Thyroid gland (tissue), 4 donors: ENCODE measurements around the gene CALU. TPM values are rescaled to one million over a fixed set of nuclear protein-coding genes. Genes with fewer than 3 reads are reported as not detected.

Experiments
- DNase-seq, 2 donors: peaks; one replicate each; pipeline ENCODE4 v3.0.0-alpha.2; 2019
- H3K27ac ChIP-seq, 3 donors: fragments of 200-600 bp; sonication (generic); 1 replicate in 2 of 3; 2 replicates in 1 of 3; pipeline ENCODE4 v1.5.1; 2016 to 2019; ENCODE audit warnings: mild to moderate bottlenecking in 1 of 3, moderate library complexity in 1 of 3
- H3K27me3 ChIP-seq: fragments of 200-600 bp; sonication (generic); one replicate; pipeline ENCODE4 v1.5.1; 2019
- H3K36me3 ChIP-seq, 2 donors: fragments of 200-600 bp; sonication (generic); one replicate each; pipeline ENCODE4 v1.5.1; 2016 to 2019
- H3K4me1 ChIP-seq, 2 donors: fragments of 200-600 bp; sonication (generic); one replicate each; pipeline ENCODE4 v1.5.1; 2017 to 2019
- H3K4me3 ChIP-seq, 3 donors: fragments of 200-600 bp; sonication (generic); replicated peaks in 1 of 3; 1 replicate in 2 of 3; 2 replicates in 1 of 3; pipeline ENCODE4 v1.5.1; 2016; ENCODE audit warnings: mild to moderate bottlenecking in 1 of 3
- H3K9me3 ChIP-seq: fragments of 200-600 bp; sonication (generic); one replicate; pipeline ENCODE4 v1.5.1; 2017
- CTCF ChIP-seq, 6 experiments: fragments of 200-600 bp in 3 of 6; fragments of 450-650 bp in 3 of 6; sonication (generic) in 3 of 6; IDR thresholded peaks; one replicate each; pipeline ENCODE4 v1.5.1; 2016 to 2019; ENCODE audit warnings: antibody characterized with exemption in 6 of 6, mild to moderate bottlenecking in 2 of 6, inconsistent platforms in 1 of 6, moderate library complexity in 1 of 6
- POLR2A ChIP-seq, 2 donors: fragments of 450-650 bp; IDR thresholded peaks; one replicate each; pipeline ENCODE4 v1.6.1; 2017; ENCODE audit warnings: antibody characterized with exemption in 2 of 2, mild to moderate bottlenecking in 2 of 2, moderate library complexity in 1 of 2
- WGBS, 2 donors: methylation state at CpG; one replicate each; pipeline ENCODE4 v1.1.5; 2017; 5-methylcytosine and 5-hydroxymethylcytosine counted together
- intact Hi-C: fragments of 100-400 bp; cut with DNase I; formaldehyde crosslinking; loops from one replicate; pipeline ENCODE4 v1.15.1; 2023
- small RNA-seq: library from RNA; depleted of rRNA; stranded (forward); fragments of <200 nt; gene quantifications from one replicate; pipeline ENCODE3, GENCODE V24; 2016
- total RNA-seq, 4 donors: library from RNA; depleted of rRNA; stranded (reverse); fragments of >200 nt; gene quantifications; one replicate each; pipeline ENCODE4 v1.2.3, GENCODE V29; 2016

Gene CALU
- total RNA-seq, 4 donors from 2014 or later: 115 to 143 (median 132) TPM

- Histone ChIP-seq H3K36me3 (no peaks in the 10 kb centered on the region), H3K27me3 (no peaks in the 10 kb centered on the region), H3K4me3 (no peak overlapping the region), H3K9me3 (no peaks in the 10 kb centered on the region), H3K4me1 (no peaks in the 10 kb centered on the region), H3K27ac (no peak overlapping the region)
- DNase-seq: no peak
- WGBS, 2 donors: 86 to 91% methylated on average over 7 of the region's 7 CpGs
- intact Hi-C loops: no loop called here
- no peak for TF ChIP-seq POLR2A (IDR thresholded peaks at IDR 0.05)
- TF ChIP-seq CTCF (IDR thresholded peaks at IDR 0.05): no peak
These were observed 76.3 kb downstream of the CALU start for GRCh38 chr7:128815289-128815942.

GRCh38 chr7:128818694-128819093 is 79.5 kb downstream of the CALU start:
- intact Hi-C loops: no loop called here
- WGBS, 2 donors: 74 to 80% methylated on average over 3 of the region's 3 CpGs
- no peak for DNase-seq
- Histone ChIP-seq H3K36me3 (no peaks in the 10 kb centered on the region), H3K27me3 (no peaks in the 10 kb centered on the region), H3K9me3 (no peaks in the 10 kb centered on the region), H3K27ac (no peak overlapping the region), H3K4me1 (no peaks in the 10 kb centered on the region), H3K4me3 (no peak overlapping the region)
- TF ChIP-seq CTCF (IDR thresholded peaks at IDR 0.05) (no peak), POLR2A (IDR thresholded peaks at IDR 0.05) (no peak)

Small RNA genes lying within 50 kb of the gene (small RNA-seq; reads per million reads assigned to genes)
- gene RN7SL81P: not detected
- gene RNA5SP242: 47.7 reads per million, percentile 95 among the genes with 10 or more reads in this experiment
- 1.6 reads per million, percentile 45 among the genes with 10 or more reads in this experiment for gene RNA5SP243

Other genes with a start within 250 kb of the CALU start
- gene GARIN1A, start 67.1 kb upstream of the CALU start, total RNA-seq: 1 to 10 TPM; 1.0 to 1.9 (median 1.6) TPM
- not detected for gene OPN1SW, start 36.4 kb downstream of the CALU start, total RNA-seq
- 1 to 10 TPM; 4.4 to 4.9 (median 4.6) TPM for gene CCDC136, start 52.6 kb downstream of the CALU start, total RNA-seq
- gene FLNC, start 91.0 kb downstream of the CALU start, total RNA-seq: 10 to 100 TPM in 2 of 4 donors, 1 to 10 TPM in 2; 5.7 to 12.6 (median 9.3) TPM
- gene ATP6V1F, start 123.5 kb downstream of the CALU start, total RNA-seq: 100 to 1,000 TPM in 1 of 4 donors, 10 to 100 TPM in 3; 49.6 to 109 (median 86.6) TPM
- gene KCP, start 171.3 kb downstream of the CALU start, total RNA-seq: under 1 TPM; 0.27 to 0.93 (median 0.61) TPM
- 1 to 10 TPM; 3.7 to 6.0 (median 4.9) TPM for gene IRF5, start 198.6 kb downstream of the CALU start, total RNA-seq